HG03432 (cell line): ENCODE data around the gene AKR1C8.

Experiments used
- ATAC-seq: cut with Tn5 transposase; IDR thresholded peaks from one replicate; pipeline ENCODE4 v1.9.1; 2021; ENCODE audit warnings: mild to moderate bottlenecking, moderate library complexity; ENCODE audit not compliant: unreplicated experiment

Gene AKR1C8

GRCh38 chr10:5108658-5109416, 76.1 kb downstream of the AKR1C8 start:
- no peak for ATAC-seq

- no peak for ATAC-seq
Measured at GRCh38 chr10:5107860-5108526, 77.0 kb downstream of the AKR1C8 start.

GRCh38 chr10:5106553-5106952, 78.4 kb downstream of the AKR1C8 start:
- ATAC-seq, result no peak

- ATAC-seq, result no peak
Measured at GRCh38 chr10:5105626-5106025, 79.3 kb downstream of the AKR1C8 start.
